Activated gamma-delta T cell treated with anti-CD3 and anti-CD28 coated beads, Interleukin-2, amount 50 U/mL, for 16 hours (primary cell): ENCODE results near the gene C15orf62.
A peak's percentile ranks its signal among the peaks of the same experiment; 100 is the strongest.

ENCODE experiments used
- DNase-seq: peaks from one replicate; pipeline ENCODE4 v3.0.0-alpha.2; 2020; ENCODE audit warnings: low read depth

Gene C15orf62

GRCh38 chr15:40769274-40770146 lies at the start of gene C15orf62:
Gene C15orf62 (plus strand): TSS chr15:40769980. CDS start chr15:40770496, 516 bp downstream.
- DNase-seq = peak; percentile 52

GRCh38 chr15:40721701-40722100 lies 48.1 kb upstream of the C15orf62 start:
- DNase-seq = no peak

GRCh38 chr15:40722354-40722753 lies 47.4 kb upstream of the C15orf62 start:
- no peak for DNase-seq

GRCh38 chr15:40722934-40723333 lies 46.8 kb upstream of the C15orf62 start:
- no peak for DNase-seq

GRCh38 chr15:40723919-40724318 lies 45.9 kb upstream of the C15orf62 start:
- DNase-seq = no peak

- no peak for DNase-seq
These were observed 38.7 kb upstream of the C15orf62 start for GRCh38 chr15:40731034-40731433.

GRCh38 chr15:40736575-40736974 lies 33.2 kb upstream of the C15orf62 start:
- DNase-seq = no peak

GRCh38 chr15:40737048-40737447 lies 32.7 kb upstream of the C15orf62 start:
- no peak for DNase-seq

- no peak for DNase-seq
These were observed 30.7 kb upstream of the C15orf62 start for GRCh38 chr15:40739047-40739446.

GRCh38 chr15:40739854-40740253 lies 29.9 kb upstream of the C15orf62 start:
- no peak for DNase-seq

- no peak for DNase-seq
These were observed 26.3 kb upstream of the C15orf62 start for GRCh38 chr15:40743485-40743901.

- DNase-seq = peak; percentile 51
These were observed 25.6 kb upstream of the C15orf62 start for GRCh38 chr15:40743921-40744814.

- DNase-seq = no peak
These were observed 25.0 kb upstream of the C15orf62 start for GRCh38 chr15:40744815-40745152.

GRCh38 chr15:40746916-40747418 lies 22.8 kb upstream of the C15orf62 start:
- no peak for DNase-seq

GRCh38 chr15:40747685-40748631 lies 21.8 kb upstream of the C15orf62 start:
- no peak for DNase-seq

GRCh38 chr15:40749151-40749630 lies 20.6 kb upstream of the C15orf62 start:
- no peak for DNase-seq

- DNase-seq = no peak
These were observed 18.9 kb upstream of the C15orf62 start for GRCh38 chr15:40750885-40751284.

- DNase-seq = no peak
These were observed 18.0 kb upstream of the C15orf62 start for GRCh38 chr15:40751745-40752144.

- no peak for DNase-seq
These were observed 15.3 kb upstream of the C15orf62 start for GRCh38 chr15:40754574-40754882.

- peak; percentile 87 for DNase-seq
These were observed 14.6 kb upstream of the C15orf62 start, which contains the start of gene RMDN3 for GRCh38 chr15:40754883-40755811. Gene RMDN3 (minus strand): TSS chr15:40755254. CDS start chr15:40754783, 471 bp downstream.
